ENCODE data around the gene ABTB2.

ABTB2 gene

DNA sequence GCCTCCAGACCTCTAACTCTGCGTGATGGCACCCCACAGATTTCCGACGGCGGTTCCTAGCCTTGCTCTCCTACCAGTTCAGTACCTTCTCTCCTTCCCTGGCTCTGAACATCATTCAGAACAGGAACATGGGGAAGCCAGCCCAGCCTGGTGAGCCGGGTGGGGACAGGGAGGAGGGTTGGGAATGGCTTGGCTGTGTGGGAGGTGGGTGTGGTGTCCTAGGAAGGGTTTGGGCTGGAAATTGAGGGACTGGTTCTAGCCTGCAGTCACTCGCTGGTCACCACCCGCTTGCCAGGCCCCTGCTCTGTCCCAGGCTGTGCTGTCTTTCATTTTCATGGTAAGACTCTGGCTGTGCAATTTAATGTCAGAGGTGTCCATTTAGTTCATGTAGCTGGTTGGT, 218.5 kb downstream of the ABTB2 start:
- no peak for DNase-seq

DNA sequence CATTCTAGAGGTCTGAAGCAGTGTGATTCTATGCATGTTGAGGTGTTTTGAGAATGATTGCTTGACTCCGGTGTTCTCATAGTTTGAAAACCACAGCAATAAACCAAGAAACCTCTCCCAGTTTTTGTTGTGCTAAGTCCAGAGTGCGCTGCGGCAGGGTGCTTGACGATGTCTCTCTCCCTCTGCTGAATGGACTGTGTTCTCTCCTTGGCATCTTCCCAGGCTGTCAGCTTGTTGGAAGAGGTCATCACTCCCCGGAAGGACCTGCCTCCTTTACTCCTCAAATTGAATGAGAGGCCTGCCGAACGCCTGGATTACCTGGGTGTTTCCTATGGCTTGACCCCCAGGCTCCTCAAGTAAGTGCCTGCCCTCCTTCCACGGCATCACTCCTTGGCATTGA, 221.4 kb downstream of the ABTB2 start:
- DNase-seq = no peak

DNA sequence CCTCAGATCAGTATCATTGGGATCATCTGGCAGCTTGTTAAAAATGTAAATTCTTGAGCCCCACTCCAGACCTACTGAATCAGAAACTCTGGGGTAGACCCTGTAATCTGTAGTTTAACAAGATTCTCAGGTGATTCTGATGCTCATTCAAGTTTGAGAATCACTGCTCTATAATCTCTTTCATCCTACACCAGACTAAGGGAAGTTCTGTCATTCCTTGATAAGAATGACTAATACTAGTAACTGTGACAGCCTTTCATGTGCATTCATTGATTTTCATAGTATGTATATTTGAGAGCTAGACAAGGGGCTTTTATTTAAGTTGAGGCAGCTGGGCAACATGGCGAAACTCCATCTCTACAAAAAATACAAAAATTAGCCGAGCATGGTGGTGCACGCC, 222.4 kb downstream of the ABTB2 start:
- DNase-seq = no peak

DNA sequence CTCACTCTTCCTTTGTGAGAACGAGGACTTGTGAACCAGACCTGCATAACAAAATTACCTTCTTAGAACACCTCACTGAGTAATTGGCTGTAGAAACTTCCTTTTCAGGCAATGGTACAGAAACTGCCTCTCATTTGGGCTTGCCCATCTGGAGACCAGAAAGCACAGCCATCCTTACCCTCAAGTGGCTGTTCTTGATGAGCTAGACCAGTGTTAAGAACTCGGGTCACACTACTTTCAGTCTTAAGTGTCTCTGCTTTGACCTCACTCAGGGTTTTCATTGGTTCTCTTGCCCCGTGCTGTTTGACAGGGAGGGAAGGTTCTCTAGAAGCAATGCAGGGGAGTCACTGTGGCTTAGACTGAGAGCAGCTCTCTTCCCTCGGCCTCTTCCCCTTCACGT, 223.0 kb downstream of the ABTB2 start:
- no peak for DNase-seq

DNA sequence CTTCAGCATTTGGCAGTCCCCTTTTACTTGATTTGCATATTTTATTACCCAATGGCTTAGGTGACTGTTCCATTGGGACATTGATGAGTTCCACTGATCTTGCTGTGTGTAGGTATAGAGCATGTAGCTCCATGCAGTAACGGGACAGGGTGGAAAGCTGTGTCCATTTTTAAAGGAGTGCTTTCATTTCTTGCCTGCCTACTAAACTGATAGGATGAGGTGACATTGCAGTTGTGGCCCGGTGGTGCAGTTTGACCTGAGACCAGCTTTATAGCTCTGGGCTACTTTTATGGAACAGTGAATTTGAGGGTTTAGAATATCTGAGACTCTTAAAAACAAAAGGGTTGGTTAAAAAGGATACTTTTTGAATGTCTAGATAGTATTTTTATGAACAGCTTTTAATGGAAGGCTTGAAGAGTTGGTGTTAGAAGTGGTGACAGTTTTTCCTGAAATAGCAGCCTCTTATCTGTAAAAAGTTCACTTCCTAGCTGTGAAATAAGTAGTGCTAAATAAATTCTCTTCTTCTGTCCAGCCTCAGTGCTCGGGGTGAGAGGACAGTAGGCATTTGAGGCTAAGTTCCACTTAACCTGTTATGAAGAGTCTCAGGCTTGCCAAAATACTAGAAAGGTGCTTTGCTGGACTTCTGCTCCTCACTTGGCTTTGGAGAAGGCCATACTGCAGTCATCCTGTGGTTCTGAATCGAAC, 225.4 kb downstream of the ABTB2 start:
- DNase-seq = no peak

DNA sequence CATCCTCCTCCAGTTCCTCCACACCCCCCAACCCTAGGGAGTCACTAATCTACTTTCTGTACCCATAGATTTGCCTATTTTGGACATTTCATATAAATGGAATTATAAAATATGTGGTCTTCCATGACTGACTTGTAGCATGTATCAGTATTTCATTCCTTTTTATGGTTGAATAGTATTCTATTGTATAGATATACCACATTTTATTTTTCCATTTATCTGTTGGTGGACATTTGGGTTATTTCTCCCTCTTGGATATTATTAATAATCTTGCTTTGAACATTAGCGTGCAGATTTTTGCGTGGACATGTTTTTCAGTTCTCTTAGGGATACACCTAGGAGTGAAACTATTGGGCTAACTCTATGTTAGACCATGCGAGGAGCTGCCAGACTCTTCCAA, 229.0 kb downstream of the ABTB2 start:
- DNase-seq = no peak

DNA sequence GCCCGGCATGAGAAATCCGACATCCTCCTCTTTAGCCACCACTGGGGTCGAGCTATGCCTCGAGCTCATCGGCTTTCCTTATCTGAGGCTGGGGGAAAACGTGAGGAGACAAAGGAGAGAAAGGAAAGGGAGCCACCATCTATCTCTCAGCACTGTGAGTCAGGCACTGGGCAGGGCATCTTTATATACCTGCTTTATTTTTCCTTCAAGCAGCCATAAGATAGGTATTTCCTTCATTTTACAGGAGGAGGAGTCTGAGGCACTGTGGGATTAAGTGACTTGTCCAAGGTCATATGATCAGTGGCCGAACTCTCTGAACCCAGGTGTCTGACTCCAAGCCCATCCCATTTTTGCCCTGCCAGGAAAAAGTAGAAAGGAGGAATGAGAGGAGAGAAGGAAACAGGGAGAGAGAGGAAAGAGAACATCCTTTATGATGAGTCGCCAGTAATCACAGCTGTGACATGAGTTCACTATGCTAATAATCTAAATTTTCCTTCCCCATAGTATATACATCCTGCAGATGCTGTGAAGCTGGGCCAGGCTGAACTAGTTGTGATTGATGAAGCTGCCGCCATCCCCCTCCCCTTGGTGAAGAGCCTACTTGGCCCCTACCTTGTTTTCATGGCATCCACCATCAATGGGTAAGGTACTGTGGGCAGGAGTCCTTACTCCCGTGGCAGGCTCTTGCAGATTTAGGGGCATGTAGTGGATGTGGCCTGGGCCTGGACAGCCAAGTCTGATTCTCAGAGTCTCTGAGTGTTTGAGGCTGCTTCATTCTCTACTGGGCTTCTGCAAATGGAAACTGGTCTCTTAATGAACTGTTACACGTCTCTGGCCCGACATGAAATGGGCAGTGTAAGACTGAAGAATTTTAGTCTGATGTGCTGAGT, 230.6 kb downstream of the ABTB2 start:
- DNase-seq = no peak

DNA sequence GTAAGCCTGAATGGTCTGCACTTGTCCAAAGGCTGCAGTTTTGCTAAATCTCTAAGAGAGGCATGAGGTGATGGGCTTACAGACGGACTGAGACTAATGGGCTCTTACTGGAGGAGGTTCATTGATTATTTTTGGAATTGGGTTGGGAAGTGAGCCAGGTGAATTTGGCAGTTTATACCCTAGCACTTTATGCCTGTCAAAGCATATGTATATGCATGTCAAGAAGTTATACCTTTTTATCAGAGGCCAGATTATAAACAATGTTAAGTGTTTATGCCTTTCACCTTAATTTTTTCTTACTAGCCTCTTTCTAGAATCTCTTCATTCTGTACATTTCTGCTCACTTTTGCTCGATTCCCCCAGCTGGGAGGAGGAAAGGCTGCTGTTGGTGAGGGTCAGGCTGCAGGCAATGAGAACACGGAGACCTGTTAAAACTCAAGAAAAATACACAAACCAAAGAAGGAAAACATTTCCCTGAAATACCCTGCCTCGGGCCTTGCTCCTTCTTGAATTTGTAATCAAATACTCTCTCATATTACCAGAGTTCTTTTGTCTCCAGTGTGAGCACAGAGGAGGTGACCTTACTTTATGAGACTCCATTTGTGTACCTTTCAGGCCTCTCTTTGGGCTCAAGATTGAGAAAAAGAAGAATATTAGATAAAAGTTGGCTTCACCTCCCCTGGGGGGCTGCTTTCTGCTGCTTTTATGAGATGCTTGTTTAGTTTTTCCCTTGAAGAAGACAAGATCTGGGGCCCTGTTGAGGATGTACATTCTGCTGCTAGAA, 232.7 kb downstream of the ABTB2 start:
- DNase-seq = no peak

DNA sequence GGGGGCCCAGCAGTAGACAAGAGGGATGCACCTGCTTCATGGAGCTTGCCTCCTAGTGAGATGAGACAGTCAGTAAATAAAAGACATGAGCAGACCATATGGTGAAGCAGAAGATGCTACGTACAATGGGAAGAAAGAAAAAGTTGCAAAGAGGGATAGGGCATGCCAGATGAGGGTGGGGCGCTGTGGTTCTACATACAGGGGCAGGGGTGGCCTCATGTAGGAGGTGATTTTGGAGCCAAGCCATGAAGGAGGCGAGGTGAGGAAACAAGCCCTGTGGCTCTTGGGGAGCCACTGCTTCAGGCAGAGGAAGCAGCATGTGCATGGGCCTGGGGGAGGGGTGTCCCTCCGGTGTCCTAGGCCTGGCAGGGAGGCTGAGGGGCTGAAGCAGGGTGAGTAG, 237.2 kb downstream of the ABTB2 start:
- no peak for DNase-seq

DNA sequence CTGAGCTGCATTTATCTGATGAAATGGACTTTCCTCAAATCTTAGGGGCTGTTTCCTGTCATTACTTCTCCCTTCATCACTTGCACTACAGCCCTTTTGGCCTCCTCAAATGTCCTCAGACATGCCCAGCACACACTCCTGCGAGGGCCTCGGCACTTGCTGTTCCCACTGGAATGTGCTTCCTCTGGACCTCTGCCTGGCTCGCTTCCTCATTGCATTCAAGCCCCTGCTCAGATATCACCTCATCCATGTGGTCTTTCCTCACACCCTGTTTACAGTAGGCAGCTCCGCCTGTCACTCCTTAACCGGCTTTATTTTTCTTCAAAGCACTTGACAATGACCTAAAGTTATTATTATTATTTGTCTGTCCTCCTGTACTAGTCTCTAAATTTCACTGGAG, 243.3 kb downstream of the ABTB2 start:
- no peak for DNase-seq

DNA sequence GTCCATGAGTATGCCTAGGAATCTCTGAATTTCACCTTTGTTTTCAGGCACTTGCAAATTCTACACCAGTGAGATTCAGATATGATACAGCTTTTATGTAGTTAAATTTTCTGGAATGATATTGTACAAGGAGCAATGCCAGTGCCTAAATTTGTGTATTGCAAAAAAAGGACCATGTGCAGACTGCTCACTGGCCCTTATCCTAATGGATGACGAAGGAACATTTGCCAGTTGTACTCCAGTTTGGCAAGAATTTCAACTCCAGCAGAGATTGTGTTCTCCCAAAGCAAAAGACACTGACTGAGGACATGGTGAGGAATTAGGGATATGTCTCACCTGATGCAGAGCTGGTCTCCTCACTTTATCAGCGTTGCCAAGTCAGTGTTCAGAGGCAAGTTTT, 243.8 kb downstream of the ABTB2 start:
- no peak for DNase-seq

DNA sequence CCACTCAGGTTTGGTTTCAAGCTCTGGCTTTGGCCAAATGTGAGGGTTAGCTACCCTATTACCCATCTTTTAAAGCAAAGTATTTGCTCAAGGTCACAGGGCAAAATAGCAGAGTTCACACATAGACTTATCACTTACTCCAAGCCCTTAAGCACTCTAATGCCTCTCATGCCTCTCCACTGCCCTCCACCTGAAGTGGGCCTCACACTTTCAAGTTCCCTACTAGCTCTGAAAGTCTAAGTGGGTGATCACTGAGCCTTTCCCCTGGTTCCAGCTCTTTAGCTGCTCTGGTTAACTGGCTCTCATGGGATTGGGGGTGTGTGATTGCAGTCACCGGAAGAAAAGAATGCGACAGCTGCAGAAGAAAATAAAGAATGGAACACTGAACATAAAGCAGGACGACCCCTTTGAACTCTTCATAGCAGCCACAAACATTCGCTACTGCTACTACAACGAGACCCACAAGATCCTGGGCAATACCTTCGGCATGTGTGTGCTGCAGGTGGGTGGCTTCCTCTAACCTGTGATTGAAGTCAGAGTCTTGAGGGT, 246.0 kb downstream of the ABTB2 start:
- no peak for DNase-seq

DNA sequence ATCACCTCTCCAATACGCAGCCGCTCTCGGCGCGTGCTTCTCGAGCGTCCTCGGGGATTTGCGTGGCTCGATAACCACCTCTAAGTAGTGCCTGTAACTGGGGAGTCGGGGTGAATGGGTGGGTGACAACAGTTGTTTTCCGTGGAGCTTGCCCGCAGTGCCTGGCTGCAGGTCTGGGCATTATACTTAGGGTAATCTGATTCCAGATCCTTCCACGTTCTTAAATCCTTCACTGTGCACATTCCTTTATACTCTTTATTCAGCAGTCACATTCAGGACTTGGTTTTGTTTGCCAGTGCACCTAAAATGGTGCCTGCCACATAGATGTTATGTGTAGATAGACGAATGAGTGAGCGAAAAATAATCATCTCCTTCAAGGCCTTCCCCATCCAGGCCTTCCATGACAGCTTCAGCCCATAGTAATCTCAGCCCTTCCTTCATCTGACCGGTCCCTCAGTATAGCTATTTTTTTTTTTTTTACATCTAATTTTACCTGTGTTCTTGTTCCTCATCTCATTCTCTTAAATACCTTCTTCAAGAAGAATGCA, 251.8 kb downstream of the ABTB2 start:
- no peak for DNase-seq

DNA sequence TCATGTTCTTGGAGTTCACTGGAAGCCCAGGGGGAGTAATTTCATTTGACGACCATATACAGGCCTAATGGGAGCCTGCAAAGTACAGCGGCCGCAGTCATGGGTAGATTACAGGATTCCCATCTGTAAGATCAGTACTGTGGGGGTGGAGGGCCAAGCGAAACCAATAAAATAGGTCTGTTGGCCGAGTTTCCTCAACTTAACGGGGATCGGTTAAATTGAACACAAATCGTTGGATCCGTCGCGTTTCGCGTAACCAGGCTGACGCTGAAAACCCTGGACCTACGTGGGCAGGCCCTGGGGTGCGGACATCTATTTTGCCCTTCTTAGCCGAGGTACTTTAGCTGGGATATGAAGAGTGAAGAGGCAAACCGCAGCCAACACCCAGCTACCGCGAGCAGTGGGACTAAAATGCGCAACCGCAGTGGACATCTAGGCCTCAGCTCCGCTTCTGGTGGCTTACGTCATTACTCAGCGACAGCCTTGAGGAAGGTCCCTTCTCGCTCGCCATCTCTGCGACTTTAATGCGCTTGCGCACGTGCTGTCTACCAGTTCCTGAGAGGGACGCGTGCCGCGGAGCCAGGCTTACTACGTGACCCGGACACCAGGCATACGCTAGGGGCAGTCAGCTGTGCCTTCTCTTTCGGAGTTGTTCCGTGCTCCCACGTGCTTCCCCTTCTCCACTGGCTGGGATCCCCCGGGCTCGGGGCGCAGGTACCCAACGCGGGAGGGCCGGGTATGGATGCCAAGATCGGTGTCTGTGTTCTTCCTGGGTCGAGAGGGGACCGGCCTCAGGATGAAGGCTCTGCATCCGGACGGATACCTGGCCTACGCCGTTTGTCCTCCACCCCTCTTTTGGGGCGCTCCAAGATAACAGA, 252.5 kb downstream of the ABTB2 start, which contains the start of gene NAT10:
Gene NAT10, plus strand, starts transcription at position 551 of the 878 bp plus-strand sequence. CDS start 2,597 bp downstream, outside the sequence.
- peak; percentile 95 for DNase-seq

DNA sequence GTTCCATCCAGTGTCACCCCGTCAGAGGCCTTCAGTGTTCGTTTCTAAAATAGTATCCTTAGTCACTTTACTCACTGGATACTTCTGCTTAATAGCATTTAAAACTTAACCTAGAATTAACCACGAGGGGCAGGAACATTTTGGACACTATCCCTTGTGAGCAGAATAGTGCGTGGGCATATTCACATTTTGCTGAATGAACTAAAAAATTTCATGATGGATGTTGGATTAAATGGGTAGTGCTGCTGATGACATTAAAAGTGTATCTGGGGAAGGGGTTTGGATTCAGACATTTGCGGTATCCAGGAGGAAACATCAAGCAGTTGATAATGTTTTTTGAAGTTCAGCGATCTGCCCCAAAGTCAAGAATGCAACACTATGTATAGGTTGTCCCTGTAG, 253.1 kb downstream of the ABTB2 start:
- DNase-seq = no peak
